NCI-H345 treated with DMSO at 0.1 percent for 48 hours (cell line): ENCODE results near the gene HOMER1.

ENCODE experiments used
- DNase-seq: peaks from one replicate; lab custom pipeline; 2025; ENCODE audit not compliant: unreplicated experiment; lab: John Stamatoyannopoulos, UW

Gene HOMER1

DNA sequence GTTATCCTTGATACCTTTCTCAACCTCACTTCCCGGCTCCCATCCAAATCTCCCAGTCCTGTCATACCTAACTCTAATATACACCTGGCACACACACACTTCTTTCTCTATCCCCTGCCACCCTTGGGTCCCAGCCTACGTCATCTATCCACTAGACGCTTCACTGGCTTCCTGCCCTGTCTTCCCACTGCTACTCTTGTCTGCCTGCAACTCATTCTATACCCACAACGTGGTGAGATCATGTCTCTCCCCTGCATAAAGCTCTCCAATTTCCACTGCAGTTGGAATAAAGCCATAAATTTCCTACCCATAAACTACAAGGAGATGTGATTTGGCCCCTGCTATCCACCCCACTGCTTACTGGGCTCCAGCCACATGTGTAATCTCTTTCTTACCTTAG is 184.5 kb downstream of the HOMER1 start:
- no peak for DNase-seq
